Stimulated activated naive CD4-positive, alpha-beta T cell treated with Interleukin-2 at 50 U/mL for 16 hours (primary cell): Measurements from ENCODE around the gene CYSTM1.

Source experiments
- DNase-seq: peaks from one replicate; lab custom pipeline; 2025; lab: John Stamatoyannopoulos, UW

Gene CYSTM1

DNA sequence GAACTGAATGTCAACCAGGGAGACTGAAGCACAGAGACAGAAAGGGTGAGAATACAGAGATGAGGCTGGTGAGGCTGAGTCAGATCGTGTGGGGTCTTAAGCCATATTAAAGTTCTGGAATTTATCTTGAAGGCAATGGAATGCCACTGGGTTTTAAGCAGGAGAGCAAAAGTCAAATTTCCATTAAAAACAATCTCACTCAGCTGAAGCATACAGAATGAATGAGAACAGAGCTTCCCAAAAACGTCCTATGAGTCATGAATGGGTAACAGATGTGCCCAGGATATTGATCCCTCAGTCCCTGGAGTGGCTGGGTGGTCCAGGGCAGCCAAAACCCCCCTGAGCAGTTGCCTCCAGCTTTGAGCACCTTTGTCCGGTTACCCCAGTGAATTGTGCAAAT lies 83.0 kb downstream of the CYSTM1 start:
- no peak for DNase-seq

DNA sequence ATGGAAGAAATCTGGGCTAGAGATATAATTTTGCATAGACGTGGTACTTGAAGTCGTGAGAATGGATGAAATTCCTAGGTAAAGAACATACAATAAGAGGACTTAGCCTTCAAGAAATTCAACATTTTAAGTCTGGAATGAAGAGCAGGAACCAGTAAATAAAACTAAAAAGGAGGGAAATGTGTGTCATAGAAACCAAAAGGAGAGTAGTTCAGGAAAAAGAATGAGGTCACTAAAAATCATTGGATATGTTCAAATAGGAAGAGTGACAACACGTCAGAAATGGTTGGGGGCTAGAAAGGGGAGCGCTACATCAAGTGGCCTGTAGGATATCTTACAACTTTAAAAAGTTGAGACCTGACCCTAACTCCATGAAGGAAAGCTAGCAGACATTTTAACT lies 83.9 kb downstream of the CYSTM1 start:
- no peak for DNase-seq

DNA sequence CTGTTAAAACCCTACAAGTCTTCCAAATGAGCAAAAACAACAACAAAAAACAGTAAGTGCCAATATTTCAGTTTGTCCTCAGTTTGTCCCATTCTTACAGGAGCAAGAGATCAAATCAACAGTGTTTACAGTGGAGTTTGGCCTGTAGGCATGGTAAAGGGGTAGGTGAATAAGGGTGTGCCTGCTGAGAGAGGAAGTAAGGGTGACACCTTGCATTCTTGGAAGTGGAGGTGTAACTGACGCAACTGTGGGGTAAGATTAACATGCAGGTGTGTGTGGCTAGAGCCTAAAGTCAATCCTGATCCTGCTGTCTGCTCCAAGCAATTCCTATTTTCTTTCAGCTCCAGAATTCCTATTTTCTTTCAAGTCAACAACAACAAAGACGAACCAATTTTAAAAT lies 84.5 kb downstream of the CYSTM1 start:
- no peak for DNase-seq

DNA sequence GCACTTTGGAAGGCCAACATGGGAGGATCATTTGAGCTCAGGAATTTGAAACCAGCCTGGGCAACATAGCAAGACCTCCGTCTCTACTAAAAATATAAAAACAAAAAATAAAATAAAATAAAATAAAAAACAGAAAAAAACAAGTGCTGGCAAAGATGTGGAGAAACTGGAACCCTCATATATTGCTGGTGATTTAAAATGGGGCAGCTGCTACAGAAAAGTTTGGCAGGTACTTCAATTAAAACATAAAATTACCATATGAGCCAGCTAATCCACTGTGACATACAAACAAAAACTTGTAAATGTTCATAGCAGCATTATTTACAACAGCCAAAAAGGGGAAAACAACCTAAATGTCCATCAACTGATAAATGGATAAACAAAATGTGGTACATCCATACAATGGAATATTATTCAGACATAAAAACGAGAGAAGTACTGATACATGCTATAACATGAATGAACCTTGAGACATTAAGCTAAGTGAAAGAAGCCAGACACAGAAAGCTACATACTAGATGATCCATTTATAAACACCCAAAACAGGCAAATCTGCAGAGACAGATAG lies 85.2 kb downstream of the CYSTM1 start:
- DNase-seq: no peak

DNA sequence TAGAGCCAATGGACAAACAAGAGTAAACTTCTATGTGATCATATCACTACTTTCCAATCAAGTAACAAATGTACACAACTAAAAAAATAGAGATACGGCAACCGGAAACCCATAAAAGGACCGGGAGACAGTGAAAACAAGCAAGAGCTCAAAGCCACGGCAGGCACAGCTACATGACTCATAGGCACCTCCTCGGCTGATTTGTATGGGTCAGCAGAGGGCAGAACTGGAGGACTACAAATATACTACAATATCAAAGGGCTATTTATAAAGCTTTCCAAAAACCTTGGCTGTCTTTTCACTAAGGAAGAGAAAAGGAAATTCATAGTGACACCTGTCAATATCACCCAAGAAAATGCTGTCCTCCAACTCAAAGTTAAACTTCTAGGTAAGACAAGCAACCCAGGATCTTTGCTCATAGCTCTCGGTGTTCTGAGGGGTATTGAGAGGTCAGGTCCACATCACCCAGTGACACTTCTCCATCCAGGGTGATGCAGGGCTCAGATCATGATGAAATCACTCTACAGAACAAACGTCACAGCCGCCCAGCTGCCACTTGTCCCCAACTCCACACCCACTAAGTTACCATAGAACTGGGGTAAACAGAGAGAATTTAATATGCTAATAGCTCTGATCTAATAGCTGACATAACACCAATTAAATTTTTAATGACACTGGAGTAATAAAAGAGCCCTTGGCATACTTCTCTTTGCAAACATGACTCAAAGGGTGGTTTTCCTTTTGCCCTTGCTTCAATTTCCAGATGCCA lies 86.6 kb downstream of the CYSTM1 start:
- DNase-seq: peak; percentile 17

DNA sequence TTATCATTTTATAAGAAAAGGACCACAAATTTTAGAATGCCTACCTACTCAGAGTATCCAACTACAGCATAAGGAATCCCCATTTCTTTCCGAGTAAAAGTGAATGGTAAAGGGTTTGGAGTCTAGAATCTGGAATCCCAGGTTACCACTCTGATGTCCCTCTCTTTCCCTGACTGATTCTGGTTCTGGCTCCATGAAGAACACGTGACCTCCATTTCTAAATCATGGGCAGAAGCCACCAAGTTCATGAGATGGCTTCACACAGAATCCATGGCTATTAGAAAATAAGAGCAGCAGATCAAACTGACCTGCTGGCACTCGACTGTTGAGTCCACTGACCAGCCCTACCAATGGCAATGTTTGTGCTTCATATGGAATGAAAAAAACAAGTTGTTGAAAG lies 87.2 kb downstream of the CYSTM1 start:
- DNase-seq: no peak

DNA sequence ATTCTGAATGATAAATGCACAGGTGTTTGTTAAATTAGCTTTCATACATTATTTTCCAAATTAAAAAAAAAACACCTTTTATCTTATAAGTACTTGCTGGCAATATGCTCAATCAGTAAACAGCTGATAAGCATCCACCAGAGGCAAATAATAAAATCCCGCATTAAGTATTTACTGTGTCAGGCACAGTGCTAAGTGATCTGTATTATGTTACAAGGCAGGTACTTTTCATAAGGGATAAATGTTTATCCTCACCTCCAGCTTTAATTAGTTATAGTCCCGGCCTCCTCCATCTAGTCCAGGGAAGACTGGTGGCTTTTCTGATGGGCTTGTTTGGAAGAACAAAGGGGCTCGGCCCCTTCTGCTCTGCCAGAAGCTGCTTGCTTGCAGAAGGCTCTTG lies 87.9 kb downstream of the CYSTM1 start:
- no peak for DNase-seq

DNA sequence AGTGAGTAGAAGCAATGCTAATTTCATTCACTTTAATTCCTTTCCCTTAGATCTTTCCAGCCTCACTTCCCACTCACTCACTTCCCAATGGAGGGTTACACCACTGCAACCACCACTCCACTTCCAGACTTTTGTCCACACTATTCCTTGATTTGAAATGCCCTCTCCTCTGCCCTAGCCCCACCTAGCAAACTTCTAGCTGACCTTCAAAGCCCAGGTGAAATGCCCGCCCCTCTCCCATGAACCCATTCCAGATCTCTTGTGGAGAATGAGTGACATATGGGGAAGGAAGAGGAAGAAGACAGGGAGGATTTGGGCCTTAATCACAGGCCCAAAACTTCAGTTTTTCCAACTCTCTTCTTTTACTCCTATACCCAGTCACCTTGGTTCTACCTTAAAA lies 90.9 kb downstream of the CYSTM1 start:
- no peak for DNase-seq

DNA sequence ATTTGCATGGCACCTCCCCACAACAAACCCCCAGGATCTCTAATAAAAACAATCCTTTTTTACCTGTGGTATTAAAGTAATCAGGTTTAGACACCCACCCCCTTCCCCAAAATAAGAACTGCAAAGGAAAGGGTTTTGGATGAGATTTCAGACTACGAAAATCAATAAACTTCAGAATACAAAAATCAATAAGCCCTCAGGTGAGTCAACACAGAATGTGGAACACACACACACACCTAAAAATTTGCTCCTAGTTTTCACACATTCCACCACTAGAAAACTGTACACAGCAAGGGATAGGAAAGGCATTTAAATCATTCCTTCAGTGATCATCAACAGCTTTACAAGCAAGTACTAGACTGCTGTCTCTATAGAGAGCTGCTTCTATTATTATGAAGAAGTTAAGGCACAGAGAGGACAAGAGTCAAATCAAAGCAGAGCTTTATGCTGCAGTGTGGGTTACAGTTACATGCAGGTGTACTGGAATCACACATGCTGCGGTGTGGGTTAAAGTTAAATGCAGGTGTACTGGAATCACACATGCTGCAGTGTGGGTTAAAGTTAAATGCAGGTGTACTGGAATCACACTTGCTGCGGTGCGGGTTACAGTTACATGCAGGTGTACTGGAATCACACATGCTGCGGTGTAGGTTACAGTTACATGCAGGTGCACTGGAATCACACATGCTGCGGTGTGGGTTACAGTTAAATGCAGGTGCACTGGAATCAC lies 91.6 kb downstream of the CYSTM1 start:
- DNase-seq: no peak

DNA sequence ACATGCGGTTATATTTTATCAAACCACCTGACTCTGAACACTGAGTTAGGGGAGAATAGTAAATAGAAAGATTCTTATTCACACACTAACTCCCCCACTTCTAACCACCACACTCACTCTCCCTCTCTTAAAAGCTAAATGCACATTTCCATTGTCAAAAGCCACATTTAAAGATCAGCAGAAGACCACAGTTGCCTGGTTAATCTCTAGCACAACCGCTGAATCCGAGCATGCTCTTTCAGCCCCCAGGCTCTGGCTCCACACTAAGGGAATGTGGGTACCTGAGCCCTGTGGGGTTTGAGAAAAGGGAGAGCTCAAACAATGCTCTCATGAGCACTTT lies 92.2 kb downstream of the CYSTM1 start:
- no peak for DNase-seq

DNA sequence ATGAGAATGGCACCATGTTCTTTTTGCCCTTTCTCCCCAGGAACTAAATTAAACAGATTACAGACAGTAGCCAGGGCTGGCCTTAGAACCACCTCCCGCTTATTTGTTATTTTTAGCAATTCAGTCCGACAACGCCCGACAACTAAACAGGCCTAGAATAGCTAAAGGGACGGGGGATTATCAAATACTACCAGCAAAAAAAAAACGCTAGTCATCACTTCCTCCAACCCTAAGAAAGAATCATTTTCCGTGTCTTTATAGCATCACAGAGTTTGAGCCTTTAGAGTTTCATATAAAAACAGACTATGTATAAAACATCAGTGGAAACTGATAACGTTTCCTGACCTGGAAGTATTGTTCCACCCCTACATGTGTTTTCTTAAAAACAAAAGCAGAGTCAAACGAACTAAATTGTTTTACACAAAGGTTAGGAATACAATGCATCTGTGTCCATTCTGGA lies 92.6 kb downstream of the CYSTM1 start:
- DNase-seq: no peak

DNA sequence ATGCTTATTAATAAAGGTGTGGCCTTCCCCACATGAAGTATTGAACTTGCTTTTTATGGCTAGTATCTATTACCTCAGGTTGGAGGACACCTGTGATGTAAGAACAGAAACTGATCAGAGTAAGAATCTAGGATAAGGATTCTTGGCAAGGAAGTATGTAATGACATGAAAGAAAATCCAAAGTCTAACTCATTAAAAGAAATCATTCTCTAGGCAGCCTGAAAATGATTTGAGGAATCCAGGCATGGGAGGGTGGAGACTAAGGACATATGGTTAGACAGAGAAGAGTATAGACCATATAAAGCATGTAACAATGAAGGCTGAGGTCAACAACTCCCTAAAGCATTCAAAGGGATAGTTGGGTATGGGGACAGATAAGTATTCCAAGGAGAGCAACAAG lies 95.0 kb downstream of the CYSTM1 start:
- DNase-seq: no peak

DNA sequence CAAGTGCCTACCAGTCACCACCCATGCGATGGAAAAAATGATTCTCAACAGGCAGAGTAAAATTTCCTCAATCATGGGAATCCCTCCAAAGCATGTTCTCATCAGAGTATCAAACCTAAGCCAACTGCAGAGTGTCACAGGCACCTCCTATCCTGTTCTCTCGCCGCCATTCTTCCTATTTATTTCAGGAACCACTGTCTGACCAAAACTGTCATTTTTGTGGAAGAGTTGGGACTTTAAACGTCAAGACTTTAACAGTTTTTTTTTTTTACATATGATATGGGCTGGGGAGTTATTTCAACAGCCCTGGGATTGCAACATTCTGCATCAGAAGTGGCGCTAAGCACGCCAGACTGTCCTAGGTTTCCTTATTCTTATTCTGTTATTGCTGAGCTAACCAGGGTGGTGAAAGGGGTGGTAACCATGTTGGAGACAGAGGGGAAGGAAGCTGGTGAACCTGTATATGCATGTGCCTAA lies 98.5 kb downstream of the CYSTM1 start:
- DNase-seq: no peak

DNA sequence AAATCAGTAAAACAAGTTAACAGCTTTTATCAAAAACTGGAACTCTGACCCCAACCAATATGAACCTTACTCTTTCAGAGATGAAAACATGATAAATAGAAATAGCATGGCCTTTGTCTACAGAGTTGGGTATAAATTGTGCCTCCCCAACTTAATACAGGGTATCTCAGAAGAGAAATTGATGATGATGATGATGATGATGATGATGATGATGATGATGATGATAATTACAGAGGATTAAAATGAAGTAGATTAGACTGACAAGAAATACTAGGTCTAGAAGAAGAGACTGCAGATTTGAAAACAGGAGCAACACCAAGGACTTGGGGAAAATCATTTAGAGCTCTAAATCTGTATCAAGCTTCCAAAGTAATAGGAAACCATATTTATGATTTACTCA lies 100.8 kb downstream of the CYSTM1 start:
- DNase-seq: no peak

DNA sequence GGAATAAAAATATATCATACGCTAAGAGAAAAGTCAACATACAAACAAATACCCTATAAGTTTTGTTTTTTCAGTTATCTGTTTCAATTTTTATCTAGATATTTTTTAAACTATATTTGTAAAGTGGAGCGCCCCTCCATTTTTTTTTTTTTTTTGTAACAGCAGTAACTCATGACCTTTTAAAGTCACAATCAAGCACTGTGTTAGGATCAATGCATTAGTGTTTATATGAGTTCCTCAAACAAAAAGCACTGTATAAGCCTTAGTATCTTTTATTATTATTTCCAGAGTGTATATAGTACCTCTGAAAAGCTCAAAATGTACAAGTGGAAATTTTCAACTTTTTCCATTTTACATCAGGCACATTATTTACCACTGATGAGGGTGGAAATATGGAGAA lies 107.3 kb downstream of the CYSTM1 start:
- DNase-seq: no peak

DNA sequence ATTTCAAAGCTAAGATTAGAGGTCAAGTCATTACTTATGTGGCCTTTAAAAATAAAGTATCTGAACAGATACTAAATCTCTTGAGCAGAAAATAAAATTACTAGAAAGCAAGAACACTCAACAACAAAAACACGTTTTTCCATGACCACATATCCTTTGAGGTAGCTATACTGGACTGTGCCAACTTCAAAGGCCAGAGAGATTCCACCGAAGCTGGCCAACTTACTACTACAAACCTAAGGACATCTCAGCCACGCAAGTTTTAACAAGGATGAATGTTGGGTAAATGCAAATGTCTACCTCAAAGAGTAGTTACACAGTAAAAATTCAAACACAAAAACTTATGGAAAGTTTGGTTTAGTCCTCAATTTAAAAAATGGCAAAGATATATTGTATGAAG lies 109.0 kb downstream of the CYSTM1 start:
- no peak for DNase-seq

DNA sequence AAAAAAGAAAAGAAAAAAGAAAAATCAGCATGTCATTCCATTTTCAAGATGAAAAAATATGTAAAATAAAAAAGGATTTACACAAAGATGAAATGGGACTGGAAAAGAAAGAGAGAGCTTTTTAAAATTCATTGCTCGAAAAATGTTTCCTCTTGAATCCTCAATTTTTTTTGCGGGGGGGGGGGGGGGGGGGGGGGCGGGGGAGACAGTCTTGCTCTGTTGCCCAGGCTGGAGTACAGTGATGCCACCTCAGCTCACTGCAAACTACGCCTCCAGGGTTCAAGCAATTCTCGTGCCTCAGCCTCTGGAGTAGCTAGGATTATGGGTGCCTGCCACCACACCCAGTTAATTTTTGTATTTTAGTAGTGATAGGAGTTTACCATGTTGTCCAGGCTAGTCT lies 111.4 kb downstream of the CYSTM1 start:
- DNase-seq: no peak

DNA sequence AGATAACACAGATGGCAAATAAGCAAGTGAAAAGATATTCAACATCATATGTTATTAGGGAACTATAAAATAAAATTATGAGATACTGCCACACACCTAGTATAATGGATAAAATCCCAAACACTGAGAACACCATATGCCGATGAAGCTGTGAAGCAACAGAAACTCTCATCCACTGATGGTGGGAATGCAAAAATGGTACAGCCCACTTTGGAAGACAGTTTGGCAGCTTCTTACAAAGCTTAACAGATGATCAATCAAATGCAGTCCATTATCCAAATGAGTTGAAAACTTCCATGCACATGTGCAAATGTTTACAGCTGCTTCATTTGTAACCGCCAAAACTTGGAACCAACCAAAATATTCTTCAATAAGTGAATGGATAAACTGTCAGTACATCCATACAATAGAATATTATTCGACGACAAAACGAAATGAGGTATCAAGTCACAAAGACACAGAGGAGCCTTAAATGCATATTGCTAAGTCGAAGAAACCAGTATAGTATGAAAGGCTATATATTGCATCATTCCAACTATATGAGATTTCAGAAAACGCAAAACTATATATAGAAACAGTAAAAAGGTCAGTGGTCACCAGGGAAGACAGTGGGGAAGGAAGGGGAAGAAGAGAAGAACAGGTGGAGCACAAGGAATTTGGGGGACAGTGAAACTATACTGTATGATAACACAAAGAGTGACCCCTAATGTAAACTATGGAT lies 113.0 kb downstream of the CYSTM1 start:
- no peak for DNase-seq

DNA sequence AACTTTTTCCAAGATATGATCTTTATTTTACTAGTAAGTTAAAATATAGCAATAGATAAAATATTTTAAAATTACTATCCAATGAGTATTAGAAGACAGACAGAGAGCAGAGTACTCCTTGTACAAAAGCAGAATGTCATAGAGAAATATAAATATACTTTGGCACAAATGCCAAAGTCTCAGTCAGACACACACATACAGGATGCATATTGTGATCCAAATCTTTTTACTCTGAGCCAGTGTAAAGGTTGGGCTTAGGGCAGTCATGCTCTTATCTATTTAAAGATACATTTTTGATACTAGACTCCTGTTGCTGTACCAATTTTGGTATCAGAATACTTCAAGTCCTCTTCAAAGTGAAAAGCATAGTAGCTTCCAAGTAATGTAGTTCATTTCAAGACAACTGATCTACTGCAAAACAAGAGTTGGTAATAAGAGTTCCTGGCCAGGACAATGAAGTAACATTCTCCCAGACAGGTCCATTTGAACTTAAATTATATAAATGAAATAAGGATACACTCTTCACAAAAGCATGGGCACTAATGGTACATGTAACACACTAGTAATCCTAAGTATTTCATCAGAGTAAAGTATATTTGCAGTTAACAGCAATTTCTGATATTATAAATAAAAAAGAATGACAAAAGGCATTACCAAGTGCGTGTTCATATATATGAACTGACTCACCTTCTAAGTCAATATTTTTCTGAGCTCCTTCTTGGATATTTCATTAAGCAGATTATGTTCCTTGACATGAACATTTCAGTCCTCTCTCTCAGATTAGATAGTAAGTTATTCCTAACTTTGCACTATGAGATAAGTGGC lies 117.4 kb downstream of the CYSTM1 start:
- DNase-seq: no peak
